Measurements from ENCODE around the gene FAM184B.

Gene FAM184B

DNA sequence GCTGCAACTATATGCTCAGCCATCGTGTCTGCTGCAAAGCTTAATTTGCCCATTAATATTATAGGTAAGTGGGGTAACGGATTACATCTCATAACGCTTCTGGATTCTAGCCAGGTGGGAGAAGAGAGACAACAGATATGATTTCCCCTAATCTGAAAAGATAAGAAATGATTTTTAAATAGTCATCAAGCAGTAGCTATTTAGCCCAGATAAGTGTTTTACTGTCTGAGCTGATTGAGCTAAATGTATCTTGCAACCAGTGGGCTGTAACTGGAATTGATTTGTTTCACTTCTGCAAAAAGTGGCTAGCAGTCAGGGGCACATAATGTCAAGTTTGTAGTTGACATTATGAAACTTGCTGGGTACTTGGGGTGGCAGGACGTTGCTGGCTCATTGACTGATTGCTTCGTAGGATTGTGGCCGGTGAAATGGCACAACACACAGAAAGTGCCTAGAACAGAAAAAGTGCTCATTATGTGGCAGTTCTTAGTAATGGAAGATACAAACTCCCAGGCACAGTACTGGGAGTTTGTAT, 185.9 kb downstream of the FAM184B start:
- Histone ChIP-seq H3K4me1 (ENCODE audit: insufficient read depth, low read length, poor library complexity, severe bottlenecking) (no peaks in the 10 kb centered on the region), H3K36me3 (ENCODE audit: insufficient read depth, low read length) (peaks cover 53% of the 10 kb centered on the region; the same call in 1 of the 2 replicates), H3K9ac (ENCODE audit: low read depth, low read length, poor library complexity, severe bottlenecking) (no peak overlapping the region), H3K4me3 (ENCODE audit: low read length, poor library complexity, severe bottlenecking) (no peak overlapping the region), H3K9me2 (replicated peaks; ENCODE audit: low read depth, low read length) (no peaks in the 10 kb centered on the region), H3K27me3 (ENCODE audit: insufficient read depth, low read length, poor library complexity, severe bottlenecking) (no peaks in the 10 kb centered on the region), H3K79me2 (ENCODE audit: insufficient read depth, low read length) (no peaks in the 10 kb centered on the region), H3K9me3 (ENCODE audit: insufficient read depth, low read depth, low read length) (no peaks in the 10 kb centered on the region), H2AFZ (ENCODE audit: low read length) (no peak overlapping the region), H4K20me1 (ENCODE audit: insufficient read depth, low read length, poor library complexity, severe bottlenecking) (no peaks in the 10 kb centered on the region), H3F3A (ENCODE audit: low read depth) (no peaks in the 10 kb centered on the region), H3K4me2 (ENCODE audit: low read depth, low read length, poor library complexity, severe bottlenecking) (no peak overlapping the region)
- TF ChIP-seq EZH2phosphoT487 (IDR thresholded peaks at IDR 0.05; ENCODE audit: borderline replicate concordance): no peak
- TF ChIP-seq CTCF (conservative IDR thresholded peaks at IDR 0.05; ENCODE audit: low read length): no peak

DNA sequence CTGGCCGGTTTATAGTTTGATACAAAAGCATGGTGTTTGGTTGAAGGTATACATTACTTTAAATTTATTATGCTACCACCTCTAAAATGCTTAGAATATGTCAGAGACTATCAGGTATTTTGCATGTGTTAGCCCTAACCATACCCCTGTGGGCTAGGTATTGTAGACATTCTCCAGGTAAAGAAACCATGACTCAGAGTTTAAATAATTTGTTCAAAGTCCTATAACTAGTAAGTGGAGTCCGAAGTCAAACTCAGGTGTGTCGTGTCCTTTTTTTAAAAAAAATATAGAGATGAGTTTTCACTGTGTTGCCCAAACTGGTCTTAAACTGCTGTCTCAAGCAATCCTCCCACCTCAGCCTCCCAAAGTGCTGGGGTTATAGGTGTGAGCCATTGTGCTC, 192.1 kb downstream of the FAM184B start:
- Histone ChIP-seq H3K36me3 (ENCODE audit: insufficient read depth, low read length) (peaks cover 28% of the 10 kb centered on the region; the same call in 1 of the 2 replicates), H4K20me1 (ENCODE audit: insufficient read depth, low read length, poor library complexity, severe bottlenecking) (no peaks in the 10 kb centered on the region)

DNA sequence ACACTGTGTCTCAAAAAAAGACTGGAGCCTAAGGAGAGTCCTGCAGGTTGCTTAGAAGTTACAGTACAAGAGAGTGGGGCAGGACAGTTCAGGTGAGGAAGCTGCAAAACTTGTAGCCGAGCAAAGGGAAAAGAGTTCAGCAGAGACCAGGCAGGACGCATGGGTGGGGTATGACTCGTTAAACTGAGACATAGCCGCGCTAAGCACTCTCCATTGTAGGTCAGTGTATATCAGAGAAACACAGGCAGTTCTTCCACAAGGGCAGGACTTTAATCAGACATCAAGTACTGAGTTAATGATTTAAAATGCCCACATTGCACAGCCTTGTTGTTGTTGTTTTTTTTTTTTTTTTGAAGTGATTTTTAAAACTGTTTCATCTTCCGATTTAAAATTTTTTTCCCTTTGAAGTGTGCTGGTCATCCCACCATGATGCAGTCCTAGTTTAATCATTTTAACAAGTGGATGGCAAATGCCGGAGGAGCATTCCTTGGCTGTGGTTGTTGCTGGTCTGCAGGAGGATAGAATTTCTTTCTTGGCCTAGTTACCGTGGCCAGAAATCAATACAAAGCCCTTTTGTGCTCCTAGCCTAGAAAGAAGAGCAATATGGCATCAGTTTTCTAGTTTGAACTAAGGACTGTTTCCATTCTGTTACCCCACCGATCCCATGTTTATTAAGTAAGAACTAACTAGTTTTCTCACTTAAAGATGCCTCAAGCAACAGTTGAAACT, 194.2 kb downstream of the FAM184B start:
- Histone ChIP-seq H3K4me3 (ENCODE audit: low read length, poor library complexity, severe bottlenecking) (no peak overlapping the region), H3K79me2 (ENCODE audit: insufficient read depth, low read length) (no peaks in the 10 kb centered on the region), H4K20me1 (ENCODE audit: insufficient read depth, low read length, poor library complexity, severe bottlenecking) (no peaks in the 10 kb centered on the region), H3K27me3 (ENCODE audit: insufficient read depth, low read length, poor library complexity, severe bottlenecking) (no peaks in the 10 kb centered on the region), H3K4me1 (ENCODE audit: insufficient read depth, low read length, poor library complexity, severe bottlenecking) (no peaks in the 10 kb centered on the region), H2AFZ (ENCODE audit: low read length) (no peak overlapping the region), H3K36me3 (ENCODE audit: insufficient read depth, low read length) (peaks cover 38% of the 10 kb centered on the region; the same call in 1 of the 2 replicates), H3K9me2 (replicated peaks; ENCODE audit: low read depth, low read length) (no peaks in the 10 kb centered on the region), H3F3A (ENCODE audit: low read depth) (no peaks in the 10 kb centered on the region), H3K9me3 (ENCODE audit: insufficient read depth, low read depth, low read length) (no peaks in the 10 kb centered on the region), H3K9ac (ENCODE audit: low read depth, low read length, poor library complexity, severe bottlenecking) (no peak overlapping the region), H3K4me2 (ENCODE audit: low read depth, low read length, poor library complexity, severe bottlenecking) (no peak overlapping the region)
- TF ChIP-seq EZH2phosphoT487 (IDR thresholded peaks at IDR 0.05; ENCODE audit: borderline replicate concordance) (no peak), CTCF (conservative IDR thresholded peaks at IDR 0.05; ENCODE audit: low read length) (no peak)

More for the DNA sequence above, 192.1 kb downstream of the FAM184B start:
- Histone ChIP-seq H3K9me2 (replicated peaks; ENCODE audit: low read depth, low read length) (no peaks in the 10 kb centered on the region), H3K4me3 (ENCODE audit: low read length, poor library complexity, severe bottlenecking) (no peak overlapping the region), H3K9ac (ENCODE audit: low read depth, low read length, poor library complexity, severe bottlenecking) (no peak overlapping the region), H3K27me3 (ENCODE audit: insufficient read depth, low read length, poor library complexity, severe bottlenecking) (no peaks in the 10 kb centered on the region), H2AFZ (ENCODE audit: low read length) (no peak overlapping the region), H3F3A (ENCODE audit: low read depth) (no peaks in the 10 kb centered on the region), H3K4me1 (ENCODE audit: insufficient read depth, low read length, poor library complexity, severe bottlenecking) (no peaks in the 10 kb centered on the region), H3K79me2 (ENCODE audit: insufficient read depth, low read length) (no peaks in the 10 kb centered on the region), H3K9me3 (ENCODE audit: insufficient read depth, low read depth, low read length) (no peaks in the 10 kb centered on the region), H3K4me2 (ENCODE audit: low read depth, low read length, poor library complexity, severe bottlenecking) (no peak overlapping the region)
- TF ChIP-seq EZH2phosphoT487 (IDR thresholded peaks at IDR 0.05; ENCODE audit: borderline replicate concordance) (no peak), CTCF (conservative IDR thresholded peaks at IDR 0.05; ENCODE audit: low read length) (no peak)
